BJ (cell line): ENCODE results near the gene KLF7. TPM values are rescaled to one million over a fixed set of nuclear protein-coding genes. Genes with fewer than 3 reads are reported as not detected.

Source experiments
- CTCF ChIA-PET: fragments of 350-600 bp; formaldehyde crosslinking; extraction: SDS; loops from one replicate; lab custom pipeline; 2021; ENCODE audit warnings: antibody characterized with exemption, inconsistent platforms; lab: Yijun Ruan, JAX
- POLR2A ChIA-PET: fragments of 300-600 bp; sonication (Branson Sonifier 250); formaldehyde crosslinking; extraction: SDS; loops from one replicate; lab custom pipeline; 2021; ENCODE audit warnings: antibody characterized with exemption; lab: Charles Lee
- DNase-seq: peaks from one replicate; pipeline ENCODE4 v3.0.0-alpha.2; 2011; ENCODE audit warnings: low read depth
- H3K27me3 ChIP-seq: 2 replicates; pipeline ENCODE4 v1.6.0; 2011; ENCODE audit warnings: low read length; ENCODE audit not compliant: control insufficient read depth, insufficient read depth
- H3K36me3 ChIP-seq: 2 replicates; pipeline ENCODE4 v1.5.1; 2011; ENCODE audit warnings: low read length; ENCODE audit not compliant: control insufficient read depth, insufficient read depth
- H3K4me3 ChIP-seq: 2 replicates; pipeline ENCODE4 v1.5.1; 2011; ENCODE audit warnings: low read depth, mild to moderate bottlenecking, control low read depth, low read length
- CTCF ChIP-seq: IDR thresholded peaks from 2 replicates; pipeline ENCODE4 v1.5.1; 2011; ENCODE audit warnings: low read depth, mild to moderate bottlenecking, control low read depth, inconsistent platforms, low read length, moderate library complexity; ENCODE audit not compliant: insufficient read depth
- polyA plus RNA-seq: library from polyadenylated mRNA; depleted of rRNA; stranded (reverse); fragments of >200 nt; gene quantifications from 2 replicates; pipeline ENCODE4 v1.2.3, GENCODE V29; 2011

The KLF7 gene
- polyA plus RNA-seq, 1 experiment = 41.9 TPM

- H3K36me3 ChIP-seq = no peaks in the 10 kb centered on the region
- CTCF ChIA-PET = interaction anchor here (1.4 kb wide), 1 partner anchor 9 kb away, joined by 4 read pairs; no protein-coding TSS in a partner anchor
- no peak for TF ChIP-seq CTCF
- POLR2A ChIA-PET = no interaction called here
- DNase-seq = no peak
- H3K27me3 ChIP-seq = no peaks in the 10 kb centered on the region; the same call in 1 of the 2 replicates
- no peak overlapping the region for H3K4me3 ChIP-seq
Measured at GRCh38 chr2:207194028-207194427, 28.3 kb upstream of the KLF7 start.

GRCh38 chr2:207188626-207189419 is 23.1 kb upstream of the KLF7 start:
- Histone ChIP-seq H3K36me3 (no peaks in the 10 kb centered on the region), H3K4me3 (no peak overlapping the region), H3K27me3 (no peaks in the 10 kb centered on the region; the same call in 1 of the 2 replicates)
- ChIA-PET CTCF (interaction anchor here (0.7 to 1.7 kb wide), 4 partner anchors 31 to 284 kb away, joined by 3 to 5 read pairs (median 3); no protein-coding TSS in a partner anchor), POLR2A (interaction anchor here (0.6 kb wide), 1 partner anchor 74 kb away, joined by 8 read pairs; no protein-coding TSS in a partner anchor)
- peak; percentile 80 for DNase-seq
- no peak for TF ChIP-seq CTCF

GRCh38 chr2:207185372-207185771 is 19.6 kb upstream of the KLF7 start:
- H3K36me3 ChIP-seq = no peaks in the 10 kb centered on the region
- ChIA-PET CTCF (interaction anchor here (0.6 to 1.0 kb wide), 3 partner anchors 19 to 381 kb away, joined by 3 read pairs; no protein-coding TSS in a partner anchor), POLR2A (no interaction called here)
- no peak overlapping the region for H3K4me3 ChIP-seq
- no peak for DNase-seq
- no peak for TF ChIP-seq CTCF
- H3K27me3 ChIP-seq = no peaks in the 10 kb centered on the region

GRCh38 chr2:207184768-207185167 is 19.0 kb upstream of the KLF7 start:
- no peaks in the 10 kb centered on the region for H3K27me3 ChIP-seq
- DNase-seq = no peak
- TF ChIP-seq CTCF = no peak
- no peaks in the 10 kb centered on the region for H3K36me3 ChIP-seq
- ChIA-PET CTCF (interaction anchor here (0.6 to 1.0 kb wide), 2 partner anchors 18 to 380 kb away, joined by 3 read pairs; no protein-coding TSS in a partner anchor), POLR2A (interaction anchor here (0.7 kb wide), 1 partner anchor 14 kb away, joined by 11 read pairs; no protein-coding TSS in a partner anchor)
- no peak overlapping the region for H3K4me3 ChIP-seq

GRCh38 chr2:207184348-207184747 is 18.6 kb upstream of the KLF7 start:
- no peak for TF ChIP-seq CTCF
- Histone ChIP-seq H3K36me3 (no peaks in the 10 kb centered on the region), H3K27me3 (no peaks in the 10 kb centered on the region), H3K4me3 (no peak overlapping the region)
- POLR2A ChIA-PET = interaction anchor here (0.7 kb wide), 1 partner anchor 14 kb away, joined by 11 read pairs; no protein-coding TSS in a partner anchor
- no peak for DNase-seq
- CTCF ChIA-PET = no interaction called here
